Measurements from ENCODE around the gene PPM1M. TPM values are rescaled to one million over a fixed set of nuclear protein-coding genes. Genes with fewer than 3 reads are reported as not detected.
A peak's percentile ranks its signal among the peaks of the same experiment; 100 is the strongest.

The PPM1M gene
- total and polyA plus RNA-seq, 8 donors, result 7.9 to 44.9 (median 15.8) TPM

GRCh38 chr3:52221141-52221562, 24.4 kb upstream of the PPM1M start:
- no peaks in the 10 kb centered on the region for H3K9me3 ChIP-seq
- H3K4me1 ChIP-seq, result peaks cover 41 to 66% (median 51%) of the 10 kb centered on the region in 4 donors
- no peak overlapping the region for H3K27ac ChIP-seq
- no peak overlapping the region for H3K4me3 ChIP-seq
- DNase-seq, result no peak
- no peak for TF ChIP-seq EP300 (IDR thresholded peaks at IDR 0.05)
- TF ChIP-seq POLR2AphosphoS5 (IDR thresholded peaks at IDR 0.05), result no peak
- TF ChIP-seq CTCF (IDR thresholded peaks at IDR 0.05), result no peak
- TF ChIP-seq POLR2A (IDR thresholded peaks at IDR 0.05), result no peak
- intact Hi-C loops (cut with DNase I; ENCODE audit: low total_unique reads), result loop anchor here (5.0 kb wide), 1 partner anchor 121 kb away; no protein-coding TSS in a partner anchor
- H3K27me3 ChIP-seq, result no peaks in the 10 kb centered on the region
- H3K36me3 ChIP-seq, result peaks cover 0 to 7% (median 0%) of the 10 kb centered on the region in 4 donors
- 92 to 99% (median 92%) methylated on average over 6 to 27 of the region's 27 CpGs for WGBS, 5 donors

- Histone ChIP-seq H3K9me3 (no peaks in the 10 kb centered on the region), H3K4me3 (no peak overlapping the region)
- DNase-seq, result no peak
Observed at GRCh38 chr3:52221563-52222318, 23.8 kb upstream of the PPM1M start.

GRCh38 chr3:52222319-52223221, 23.0 kb upstream of the PPM1M start:
- Histone ChIP-seq H3K27ac (no peak overlapping the region), H3K4me1 (peaks cover 26 to 52% (median 38%) of the 10 kb centered on the region in 4 donors), H3K4me3 (no peak overlapping the region), H3K9me3 (no peaks in the 10 kb centered on the region), H3K27me3 (no peaks in the 10 kb centered on the region), H3K36me3 (peaks cover 0 to 10% (median 5%) of the 10 kb centered on the region in 4 donors)
- WGBS, 5 donors, result 89 to 94% (median 90%) methylated on average over 31 to 41 of the region's 41 CpGs
- DNase-seq, result no peak
- intact Hi-C loops (cut with DNase I; ENCODE audit: low total_unique reads), result loop anchor here (5.0 kb wide), 1 partner anchor 120 kb away; no protein-coding TSS in a partner anchor
- TF ChIP-seq POLR2AphosphoS5 (IDR thresholded peaks at IDR 0.05), result no peak
- no peak for TF ChIP-seq EP300 (IDR thresholded peaks at IDR 0.05)
- TF ChIP-seq CTCF (IDR thresholded peaks at IDR 0.05), result no peak
- TF ChIP-seq POLR2A (IDR thresholded peaks at IDR 0.05), result no peak

More at GRCh38 chr3:52221563-52222318, 23.8 kb upstream of the PPM1M start:
- Histone ChIP-seq H3K4me1 (peaks cover 35 to 61% (median 46%) of the 10 kb centered on the region in 4 donors), H3K36me3 (peaks cover 0 to 7% (median 0%) of the 10 kb centered on the region in 4 donors), H3K27ac (peak overlapping the region in 1 of 5 donors; percentile 32), H3K27me3 (no peaks in the 10 kb centered on the region)
- intact Hi-C loops (cut with DNase I; ENCODE audit: low total_unique reads), result loop anchor here (5.0 kb wide), 1 partner anchor 121 kb away; no protein-coding TSS in a partner anchor
- WGBS, 5 donors, result 81 to 86% (median 85%) methylated on average over 16 to 34 of the region's 34 CpGs
- no peak for TF ChIP-seq CTCF (IDR thresholded peaks at IDR 0.05)
- TF ChIP-seq POLR2AphosphoS5 (IDR thresholded peaks at IDR 0.05), result no peak
- no peak for TF ChIP-seq EP300 (IDR thresholded peaks at IDR 0.05)
- no peak for TF ChIP-seq POLR2A (IDR thresholded peaks at IDR 0.05)

Measured in stomach (tissue), 9 donors.